NB4 (cell line): ENCODE results near the gene SERGEF.

Experiments
- CTCF ChIP-seq: IDR thresholded peaks from one replicate; pipeline ENCODE4 v1.5.1; 2012; ENCODE audit warnings: low read depth, low read length
- POLR2A ChIP-seq: IDR thresholded peaks from 2 replicates; pipeline ENCODE4 v1.6.1; 2011; ENCODE audit warnings: mild to moderate bottlenecking; ENCODE audit not compliant: insufficient read length; ENCODE audit errors: extremely low read depth

- TF ChIP-seq CTCF (no peak), POLR2A (no peak)
These were observed 209.0 kb downstream of the SERGEF start for GRCh38 chr11:17803754-17804334.
